Hepatocyte (in vitro differentiated cells): Measurements from ENCODE around the gene SH3RF3.

Experiments
- EZH2 ChIP-seq: fragments of 200-600 bp; sonication (generic); IDR thresholded peaks from 2 replicates; pipeline ENCODE4 v1.6.1; 2016; ENCODE audit warnings: antibody characterized with exemption, mild to moderate bottlenecking, borderline replicate concordance
- TF ChIP-seq, protein P1 (sequence below): fragments of 200-600 bp; sonication (generic); IDR thresholded peaks from 2 replicates; pipeline ENCODE4 v1.5.1; 2016; ENCODE audit warnings: antibody characterized with exemption, mild to moderate bottlenecking; ENCODE audit not compliant: poor library complexity

DNA sequence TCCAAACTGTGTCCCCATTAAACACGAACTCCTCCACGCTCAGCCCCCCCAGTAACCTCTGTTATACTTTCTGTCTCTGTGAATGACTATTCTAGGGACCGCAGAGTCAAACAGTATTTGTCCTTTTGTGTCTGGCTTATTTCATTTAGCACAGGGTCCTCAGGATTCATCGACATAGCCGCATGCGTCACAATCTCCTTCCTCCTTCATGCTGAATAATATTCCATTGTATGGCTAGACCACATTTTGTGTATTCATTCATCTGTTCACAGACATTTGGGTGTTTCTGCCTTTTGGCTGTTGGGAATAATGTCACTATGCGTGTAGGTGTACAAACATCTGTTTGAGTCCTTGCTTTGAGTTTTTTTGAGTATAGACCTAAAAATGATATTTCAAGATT is 80.9 kb downstream of the SH3RF3 start:
- TF ChIP-seq EZH2: no peak
- TF ChIP-seq, protein P1, sequence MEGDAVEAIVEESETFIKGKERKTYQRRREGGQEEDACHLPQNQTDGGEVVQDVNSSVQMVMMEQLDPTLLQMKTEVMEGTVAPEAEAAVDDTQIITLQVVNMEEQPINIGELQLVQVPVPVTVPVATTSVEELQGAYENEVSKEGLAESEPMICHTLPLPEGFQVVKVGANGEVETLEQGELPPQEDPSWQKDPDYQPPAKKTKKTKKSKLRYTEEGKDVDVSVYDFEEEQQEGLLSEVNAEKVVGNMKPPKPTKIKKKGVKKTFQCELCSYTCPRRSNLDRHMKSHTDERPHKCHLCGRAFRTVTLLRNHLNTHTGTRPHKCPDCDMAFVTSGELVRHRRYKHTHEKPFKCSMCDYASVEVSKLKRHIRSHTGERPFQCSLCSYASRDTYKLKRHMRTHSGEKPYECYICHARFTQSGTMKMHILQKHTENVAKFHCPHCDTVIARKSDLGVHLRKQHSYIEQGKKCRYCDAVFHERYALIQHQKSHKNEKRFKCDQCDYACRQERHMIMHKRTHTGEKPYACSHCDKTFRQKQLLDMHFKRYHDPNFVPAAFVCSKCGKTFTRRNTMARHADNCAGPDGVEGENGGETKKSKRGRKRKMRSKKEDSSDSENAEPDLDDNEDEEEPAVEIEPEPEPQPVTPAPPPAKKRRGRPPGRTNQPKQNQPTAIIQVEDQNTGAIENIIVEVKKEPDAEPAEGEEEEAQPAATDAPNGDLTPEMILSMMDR: no peak
